IPS DF 6.9 (cell line): ENCODE data around the gene MYO16.

ENCODE experiments used
- DNase-seq: peaks from one replicate; pipeline ENCODE4 v3.0.0-alpha.2; 2013; ENCODE audit warnings: low read depth, low spot score
- H3K27ac ChIP-seq: one replicate; pipeline ENCODE4 v1.5.1; 2013; ENCODE audit warnings: low read length, control low read depth
- H3K27me3 ChIP-seq: 2 replicates; pipeline ENCODE4 v1.6.1; 2013; ENCODE audit warnings: mild to moderate bottlenecking, low read length; ENCODE audit not compliant: control insufficient read depth, insufficient read depth
- H3K36me3 ChIP-seq: 2 replicates; pipeline ENCODE4 v1.6.1; 2013; ENCODE audit warnings: low read length; ENCODE audit not compliant: control insufficient read depth, insufficient read depth
- H3K4me1 ChIP-seq: 2 replicates; pipeline ENCODE4 v1.6.1; 2013; ENCODE audit warnings: low read length; ENCODE audit not compliant: control insufficient read depth, insufficient read depth
- H3K4me3 ChIP-seq: 2 replicates; pipeline ENCODE4 v1.5.1; 2013; ENCODE audit warnings: mild to moderate bottlenecking, low read length
- H3K9me3 ChIP-seq: 2 replicates; pipeline ENCODE4 v1.6.1; 2013; ENCODE audit warnings: low read length, inconsistent platforms; ENCODE audit not compliant: control insufficient read depth, insufficient read depth
- WGBS: extraction: QIAGEN DNeasy Blood & Tissue Kit; methylation state at CpG from one replicate; pipeline ENCODE4 v1.1.7; 2013; ENCODE audit warnings: mixed read lengths, missing lambda C conversion rate; ENCODE audit not compliant: insufficient read length, insufficient coverage; 5-methylcytosine and 5-hydroxymethylcytosine counted together

The MYO16 gene

GRCh38 chr13:108827646-108828045 lies 198.2 kb downstream of the MYO16 start:
- Histone ChIP-seq H3K4me1 (no peaks in the 10 kb centered on the region), H3K36me3 (no peaks in the 10 kb centered on the region), H3K27me3 (no peaks in the 10 kb centered on the region), H3K9me3 (peaks cover 2% of the 10 kb centered on the region), H3K4me3 (no peak overlapping the region), H3K27ac (no peak overlapping the region)
- DNase-seq = no peak
- WGBS = no CpG with 5 or more reads among the region's 4 CpGs

DNA sequence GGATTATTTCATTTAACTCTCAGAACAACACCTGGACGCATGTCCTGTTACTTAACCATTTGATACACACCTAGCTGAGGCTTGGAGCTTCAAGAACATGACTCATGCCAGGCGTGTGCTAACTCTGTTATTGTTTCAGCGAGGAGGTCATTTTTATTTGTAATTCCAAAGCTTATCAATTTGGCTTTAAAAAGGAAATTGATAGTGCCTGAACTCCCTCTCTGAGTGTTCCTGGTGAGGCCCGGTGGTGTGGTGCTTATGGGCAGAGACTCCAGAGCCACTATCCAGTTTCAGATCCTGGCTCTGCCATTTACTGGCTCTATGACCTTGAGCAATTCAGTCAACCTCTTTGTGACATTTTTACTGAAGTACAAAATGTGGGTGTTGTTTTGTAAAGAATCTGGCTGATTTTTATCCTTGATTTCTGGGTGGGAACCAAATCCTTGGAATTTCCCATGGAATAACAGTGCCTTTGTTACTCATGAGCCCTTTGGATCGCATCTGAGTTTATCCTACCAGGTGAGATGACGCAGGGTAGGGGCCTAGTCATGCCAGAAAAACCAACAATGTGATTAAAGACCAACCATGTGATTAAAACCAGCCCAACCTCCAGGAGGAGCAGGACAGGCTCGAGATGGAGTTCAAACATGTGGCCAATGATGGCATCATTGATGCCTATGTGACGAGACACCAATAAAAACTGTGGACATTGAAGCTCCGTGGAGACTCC lies 198.8 kb downstream of the MYO16 start:
- H3K4me3 ChIP-seq = no peak overlapping the region
- H3K9me3 ChIP-seq = peaks cover 2% of the 10 kb centered on the region
- no peak for DNase-seq
- H3K27me3 ChIP-seq = no peaks in the 10 kb centered on the region
- no peaks in the 10 kb centered on the region for H3K4me1 ChIP-seq
- WGBS = no CpG with 5 or more reads among the region's 9 CpGs
- H3K36me3 ChIP-seq = no peaks in the 10 kb centered on the region
- no peak overlapping the region for H3K27ac ChIP-seq

- Histone ChIP-seq H3K27ac (no peak overlapping the region), H3K9me3 (peaks cover 2% of the 10 kb centered on the region), H3K27me3 (no peaks in the 10 kb centered on the region), H3K36me3 (no peaks in the 10 kb centered on the region), H3K4me3 (no peak overlapping the region), H3K4me1 (no peaks in the 10 kb centered on the region)
- WGBS = no CpG with 5 or more reads among the region's 3 CpGs
- DNase-seq = no peak
These were observed 201.5 kb downstream of the MYO16 start for GRCh38 chr13:108830916-108831315.

- Histone ChIP-seq H3K36me3 (no peaks in the 10 kb centered on the region), H3K4me3 (no peak overlapping the region), H3K27me3 (no peaks in the 10 kb centered on the region), H3K4me1 (no peaks in the 10 kb centered on the region), H3K9me3 (peaks cover under 1% of the 10 kb centered on the region), H3K27ac (no peak overlapping the region)
- whole genome bisulfite sequencing = no CpG with 5 or more reads among the region's 1 CpG
- DNase-seq = no peak
These were observed 204.1 kb downstream of the MYO16 start for GRCh38 chr13:108833531-108833930.

- no CpG with 5 or more reads among the region's 1 CpG for WGBS
- no peak for DNase-seq
- no peak overlapping the region for H3K4me3 ChIP-seq
- no peak overlapping the region for H3K27ac ChIP-seq
- no peaks in the 10 kb centered on the region for H3K9me3 ChIP-seq
- H3K36me3 ChIP-seq = no peaks in the 10 kb centered on the region
- H3K27me3 ChIP-seq = no peaks in the 10 kb centered on the region
- no peaks in the 10 kb centered on the region for H3K4me1 ChIP-seq
These were observed 204.8 kb downstream of the MYO16 start for GRCh38 chr13:108834193-108834592.

DNA sequence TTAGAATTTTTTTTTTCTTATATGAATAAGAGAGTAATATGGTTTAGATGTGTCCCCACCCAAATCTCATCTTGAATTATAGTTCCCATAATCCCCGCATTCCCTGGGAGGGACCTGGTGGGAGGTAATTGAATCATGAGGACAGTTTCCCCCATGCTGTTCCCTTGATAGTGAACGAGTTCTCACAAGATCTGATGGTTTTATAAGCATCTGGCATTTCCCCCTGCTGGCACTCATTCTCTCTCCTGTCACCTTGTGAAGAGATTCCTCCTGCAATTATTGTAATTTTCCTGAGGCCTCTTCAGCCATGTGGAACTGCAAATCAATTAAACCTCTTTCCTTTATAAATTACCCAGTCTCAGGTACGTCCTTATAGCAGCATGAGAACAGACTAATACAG lies 205.7 kb downstream of the MYO16 start:
- DNase-seq = no peak
- Histone ChIP-seq H3K4me1 (no peaks in the 10 kb centered on the region), H3K4me3 (no peak overlapping the region), H3K9me3 (no peaks in the 10 kb centered on the region), H3K27me3 (no peaks in the 10 kb centered on the region), H3K27ac (no peak overlapping the region), H3K36me3 (no peaks in the 10 kb centered on the region)
- no CpG with 5 or more reads among the region's 3 CpGs for WGBS

- H3K4me3 ChIP-seq = no peak overlapping the region
- no peaks in the 10 kb centered on the region for H3K9me3 ChIP-seq
- H3K4me1 ChIP-seq = peaks cover 6% of the 10 kb centered on the region
- DNase-seq = no peak
- no CpG with 5 or more reads among the region's 4 CpGs for WGBS
- H3K27ac ChIP-seq = no peak overlapping the region
- no peaks in the 10 kb centered on the region for H3K27me3 ChIP-seq
- no peaks in the 10 kb centered on the region for H3K36me3 ChIP-seq
These were observed 221.3 kb downstream of the MYO16 start for GRCh38 chr13:108850691-108851090.

GRCh38 chr13:108851660-108852059 lies 222.2 kb downstream of the MYO16 start:
- no peak overlapping the region for H3K4me3 ChIP-seq
- no peak overlapping the region for H3K27ac ChIP-seq
- no peak for DNase-seq
- WGBS = no CpG with 5 or more reads among the region's 4 CpGs
- H3K9me3 ChIP-seq = no peaks in the 10 kb centered on the region
- H3K27me3 ChIP-seq = no peaks in the 10 kb centered on the region
- H3K36me3 ChIP-seq = no peaks in the 10 kb centered on the region
- peaks cover 6% of the 10 kb centered on the region for H3K4me1 ChIP-seq

DNA sequence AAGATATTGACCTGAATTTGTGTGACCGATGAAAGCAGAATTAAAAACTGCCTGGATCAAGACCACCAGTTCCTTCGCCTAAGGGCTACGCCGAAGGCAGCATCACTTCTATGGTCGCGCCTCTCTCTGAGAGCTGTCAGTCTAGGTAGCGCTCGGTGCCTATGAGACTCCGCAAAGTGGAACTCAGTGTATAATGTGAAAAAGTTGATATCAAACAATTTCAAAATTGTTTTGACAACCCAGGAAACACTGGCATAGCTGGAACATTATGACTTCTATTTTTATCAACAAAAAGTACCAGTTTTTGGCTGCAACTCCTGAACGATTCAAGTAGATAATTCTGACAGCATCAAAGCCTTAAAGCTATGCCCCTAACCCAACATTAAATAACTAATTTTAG lies 223.6 kb downstream of the MYO16 start:
- H3K9me3 ChIP-seq = no peaks in the 10 kb centered on the region
- no CpG with 5 or more reads among the region's 10 CpGs for WGBS
- no peaks in the 10 kb centered on the region for H3K36me3 ChIP-seq
- peaks cover 6% of the 10 kb centered on the region for H3K4me1 ChIP-seq
- no peak for DNase-seq
- H3K27me3 ChIP-seq = no peaks in the 10 kb centered on the region
- H3K4me3 ChIP-seq = no peak overlapping the region
- no peak overlapping the region for H3K27ac ChIP-seq

DNA sequence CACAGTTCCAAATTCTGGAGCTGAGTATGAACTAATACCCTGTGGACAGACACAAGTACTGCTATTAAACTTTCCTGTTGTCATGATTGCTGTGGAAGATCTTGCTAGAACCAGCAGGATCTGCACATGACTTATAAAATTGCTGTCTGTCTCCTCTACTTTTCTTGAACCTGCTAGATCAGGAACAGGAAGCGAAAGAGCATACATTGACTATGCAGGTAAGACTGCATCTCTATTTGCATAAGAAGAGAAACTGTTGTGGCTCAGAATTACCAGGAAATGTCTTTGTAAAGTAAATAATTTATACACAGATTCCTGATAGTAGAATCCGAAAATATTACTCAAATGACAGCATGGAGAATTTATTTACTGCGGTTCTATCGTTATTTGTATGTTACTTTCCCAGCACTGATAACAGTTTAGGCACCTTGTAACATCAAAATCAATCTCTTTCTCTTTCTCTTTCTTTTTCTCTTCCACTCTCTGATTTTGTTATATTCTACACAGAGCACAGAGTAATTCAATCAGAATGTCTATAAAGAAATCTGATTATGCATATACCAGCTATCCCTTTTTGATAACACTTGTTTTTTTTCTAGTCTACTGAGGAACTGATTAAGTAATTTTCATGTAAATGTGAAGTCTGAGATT lies 226.5 kb downstream of the MYO16 start:
- Histone ChIP-seq H3K4me3 (no peak overlapping the region), H3K36me3 (no peaks in the 10 kb centered on the region), H3K4me1 (peaks cover 7% of the 10 kb centered on the region), H3K27ac (no peak overlapping the region), H3K27me3 (no peaks in the 10 kb centered on the region), H3K9me3 (no peaks in the 10 kb centered on the region)
- no peak for DNase-seq
- WGBS = no CpG with 5 or more reads among the region's 4 CpGs

GRCh38 chr13:108858676-108859075 lies 229.3 kb downstream of the MYO16 start:
- WGBS = no CpG with 5 or more reads among the region's 5 CpGs
- H3K4me3 ChIP-seq = no peak overlapping the region
- no peak for DNase-seq
- H3K27me3 ChIP-seq = no peaks in the 10 kb centered on the region
- no peak overlapping the region for H3K27ac ChIP-seq
- no peaks in the 10 kb centered on the region for H3K9me3 ChIP-seq
- H3K4me1 ChIP-seq = peaks cover 7% of the 10 kb centered on the region
- H3K36me3 ChIP-seq = no peaks in the 10 kb centered on the region
